Stimulated activated CD8-positive, alpha-beta memory T cell treated with anti-CD3 and anti-CD28 coated beads, Interleukin-4, amount 100 ng/mL, for 1 hour (primary cell): ENCODE measurements around the gene TBL1X.

Experiments used
- DNase-seq, 2 donors: peaks; one replicate each; pipeline ENCODE4 v3.0.0-alpha.2; 2020; ENCODE audit warnings: low read depth in 2 of 2, low spot score in 1 of 2

Gene TBL1X

GRCh38 chrX:9578083-9578779 is 113.4 kb downstream of the TBL1X start:
- no peak for DNase-seq

GRCh38 chrX:9581771-9582385 is 117.0 kb downstream of the TBL1X start:
- no peak for DNase-seq

GRCh38 chrX:9582956-9583355 is 118.1 kb downstream of the TBL1X start:
- DNase-seq = no peak

GRCh38 chrX:9586992-9587392 is 122.1 kb downstream of the TBL1X start:
- DNase-seq = no peak

- no peak for DNase-seq
Measured at GRCh38 chrX:9587642-9588041, 122.8 kb downstream of the TBL1X start.

GRCh38 chrX:9591496-9591895 is 126.6 kb downstream of the TBL1X start:
- no peak for DNase-seq

GRCh38 chrX:9593756-9594155 is 128.9 kb downstream of the TBL1X start:
- no peak for DNase-seq

GRCh38 chrX:9595174-9595573 is 130.3 kb downstream of the TBL1X start:
- DNase-seq = no peak

- no peak for DNase-seq
Measured at GRCh38 chrX:9596837-9597236, 132.0 kb downstream of the TBL1X start.

GRCh38 chrX:9597361-9598035 is 132.6 kb downstream of the TBL1X start:
- no peak for DNase-seq

- no peak for DNase-seq
Measured at GRCh38 chrX:9598344-9598743, 133.5 kb downstream of the TBL1X start.

- no peak for DNase-seq
Measured at GRCh38 chrX:9604111-9604907, 139.5 kb downstream of the TBL1X start.

- DNase-seq = no peak
Measured at GRCh38 chrX:9604908-9605306, 140.0 kb downstream of the TBL1X start.

- DNase-seq = no peak
Measured at GRCh38 chrX:9605484-9605883, 140.6 kb downstream of the TBL1X start.

- DNase-seq = no peak
Measured at GRCh38 chrX:9606971-9607370, 142.1 kb downstream of the TBL1X start.

GRCh38 chrX:9609499-9609898 is 144.6 kb downstream of the TBL1X start:
- no peak for DNase-seq

GRCh38 chrX:9609987-9610386 is 145.1 kb downstream of the TBL1X start:
- DNase-seq = no peak

GRCh38 chrX:9610771-9611392 is 146.0 kb downstream of the TBL1X start:
- no peak for DNase-seq

- DNase-seq = no peak
Measured at GRCh38 chrX:9611436-9612145, 146.7 kb downstream of the TBL1X start.

GRCh38 chrX:9612146-9612505 is 147.3 kb downstream of the TBL1X start:
- no peak for DNase-seq

- no peak for DNase-seq
Measured at GRCh38 chrX:9614016-9614415, 149.2 kb downstream of the TBL1X start.
